Esophagus muscularis mucosa (tissue), 4 donors: ENCODE data around the gene CCDC3. TPM values are rescaled to one million over a fixed set of nuclear protein-coding genes. Genes with fewer than 3 reads are reported as not detected.

Experiments
- DNase-seq: peaks from one replicate; pipeline ENCODE4 v3.0.0-alpha.2; 2017; ENCODE audit errors: extremely low spot score
- H3K27ac ChIP-seq, 4 donors: fragments of 200-600 bp; sonication (generic); replicated peaks in 1 of 4; 1 replicate in 3 of 4; 2 replicates in 1 of 4; pipeline ENCODE4 v1.5.1; 2016 to 2019; ENCODE audit warnings: mild to moderate bottlenecking in 1 of 4
- H3K27me3 ChIP-seq, 4 donors: fragments of 200-600 bp; sonication (generic); one replicate each; pipeline versions ENCODE4 v1.5.1 to v1.6.0; 2016 to 2019
- H3K36me3 ChIP-seq, 4 donors: fragments of 200-600 bp; sonication (generic); one replicate each; pipeline ENCODE4 v1.5.1; 2016 to 2019
- H3K4me1 ChIP-seq, 4 donors: fragments of 200-600 bp; sonication (generic); one replicate each; pipeline ENCODE4 v1.5.1; 2016 to 2019
- H3K4me3 ChIP-seq, 4 donors: fragments of 200-600 bp; sonication (generic); 1 replicate in 2 of 4; 2 replicates in 2 of 4; pipeline ENCODE4 v1.5.1; 2016 to 2019; ENCODE audit warnings: mild to moderate bottlenecking in 4 of 4, moderate library complexity in 1 of 4
- H3K9me3 ChIP-seq, 4 donors: fragments of 200-600 bp; sonication (generic); 1 replicate in 3 of 4; 2 replicates in 1 of 4; pipeline ENCODE4 v1.5.1; 2016 to 2019
- CTCF ChIP-seq, 3 experiments: fragments of 200-600 bp in 2 of 3; fragments of 450-650 bp in 1 of 3; sonication (generic) in 2 of 3; IDR thresholded peaks; one replicate each; pipeline ENCODE4 v1.5.1; 2017 to 2019; ENCODE audit warnings: antibody characterized with exemption in 3 of 3, mild to moderate bottlenecking in 2 of 3, moderate library complexity in 1 of 3
- EP300 ChIP-seq: sonication (generic); formaldehyde crosslinking; IDR thresholded peaks from one replicate; pipeline ENCODE4 v1.6.1; 2017; ENCODE audit warnings: antibody characterized with exemption
- POLR2A ChIP-seq: fragments of 450-650 bp; IDR thresholded peaks from one replicate; pipeline ENCODE4 v1.6.1; 2017; ENCODE audit warnings: antibody characterized with exemption, moderate library complexity, mild to moderate bottlenecking, low read depth
- POLR2AphosphoS5 ChIP-seq, 2 donors: sonication (generic); formaldehyde crosslinking; IDR thresholded peaks; one replicate each; pipeline ENCODE4 v1.6.1; 2017; ENCODE audit warnings: antibody characterized with exemption in 2 of 2
- WGBS: methylation state at CpG from one replicate; pipeline ENCODE4 v1.1.5; 2018; 5-methylcytosine and 5-hydroxymethylcytosine counted together
- intact Hi-C: fragments of 100-400 bp; cut with DNase I; formaldehyde crosslinking; loops from one replicate; pipeline ENCODE4 v1.15.1; 2023
- total RNA-seq, 4 donors: library from RNA; depleted of rRNA; stranded (reverse); fragments of >200 nt; gene quantifications; one replicate each; pipeline versions ENCODE4 v1.1.0 to v1.2.1, GENCODE V29; 2016

The CCDC3 gene
- total RNA-seq, 4 donors from 2014 or later, result 23.7 to 79.1 (median 44.3) TPM

- WGBS, result 86% methylated on average over 5 of the region's 8 CpGs
- TF ChIP-seq POLR2A (no peak), POLR2AphosphoS5 (IDR thresholded peaks at IDR 0.05) (no peak), EP300 (no peak), CTCF (IDR thresholded peaks at IDR 0.05) (no peak)
- peaks cover 0 to 5% (median 2%) of the 10 kb centered on the region in 4 donors for H3K9me3 ChIP-seq
- no peak overlapping the region for H3K4me3 ChIP-seq
- no peak overlapping the region for H3K27ac ChIP-seq
- intact Hi-C loops, result no loop called here
- no peaks in the 10 kb centered on the region for H3K36me3 ChIP-seq
- H3K27me3 ChIP-seq, result no peaks in the 10 kb centered on the region
- H3K4me1 ChIP-seq, result no peaks in the 10 kb centered on the region
- no peak for DNase-seq
These were observed 28.3 kb downstream of the CCDC3 start for GRCh38 chr10:12973149-12973718.

- H3K4me3 ChIP-seq, result no peak overlapping the region
- WGBS, result 81% methylated on average over 2 of the region's 2 CpGs
- no peaks in the 10 kb centered on the region for H3K36me3 ChIP-seq
- H3K4me1 ChIP-seq, result no peaks in the 10 kb centered on the region
- H3K27me3 ChIP-seq, result no peaks in the 10 kb centered on the region
- TF ChIP-seq POLR2AphosphoS5 (IDR thresholded peaks at IDR 0.05), result no peak
- TF ChIP-seq CTCF (IDR thresholded peaks at IDR 0.05), result no peak
- TF ChIP-seq POLR2A, result no peak
- no peak for TF ChIP-seq EP300
- DNase-seq, result no peak
- intact Hi-C loops, result no loop called here
- peaks cover 0 to 15% (median 6%) of the 10 kb centered on the region in 4 donors for H3K9me3 ChIP-seq
- no peak overlapping the region for H3K27ac ChIP-seq
These were observed 29.4 kb downstream of the CCDC3 start for GRCh38 chr10:12972146-12972545.

- H3K4me3 ChIP-seq, result no peak overlapping the region
- peaks cover 0 to 18% (median 6%) of the 10 kb centered on the region in 4 donors for H3K9me3 ChIP-seq
- WGBS, result 83% methylated on average over 14 of the region's 14 CpGs
- H3K36me3 ChIP-seq, result no peaks in the 10 kb centered on the region
- TF ChIP-seq POLR2A (no peak), EP300 (no peak), POLR2AphosphoS5 (IDR thresholded peaks at IDR 0.05) (no peak), CTCF (IDR thresholded peaks at IDR 0.05) (no peak)
- H3K27me3 ChIP-seq, result no peaks in the 10 kb centered on the region
- no peak overlapping the region for H3K27ac ChIP-seq
- no peaks in the 10 kb centered on the region for H3K4me1 ChIP-seq
- intact Hi-C loops, result no loop called here
- DNase-seq, result no peak
These were observed 30.3 kb downstream of the CCDC3 start for GRCh38 chr10:12971001-12971788.

- Histone ChIP-seq H3K36me3 (no peaks in the 10 kb centered on the region), H3K9me3 (peaks cover 0 to 18% (median 6%) of the 10 kb centered on the region in 4 donors), H3K27ac (no peak overlapping the region), H3K27me3 (no peaks in the 10 kb centered on the region), H3K4me1 (peaks cover 0 to 6% (median 0%) of the 10 kb centered on the region in 4 donors), H3K4me3 (no peak overlapping the region)
- TF ChIP-seq POLR2A, result no peak
- no peak for TF ChIP-seq EP300
- no peak for TF ChIP-seq CTCF (IDR thresholded peaks at IDR 0.05)
- TF ChIP-seq POLR2AphosphoS5 (IDR thresholded peaks at IDR 0.05), result no peak
- no peak for DNase-seq
- intact Hi-C loops, result no loop called here
- WGBS, result 77% methylated on average over 5 of the region's 5 CpGs
These were observed 31.6 kb downstream of the CCDC3 start for GRCh38 chr10:12969951-12970350.
